Myocyte (in vitro differentiated cells): ENCODE measurements around the gene MAOB. TPM values are rescaled to one million over a fixed set of nuclear protein-coding genes. Genes with fewer than 3 reads are reported as not detected.
A peak's percentile ranks its signal among the peaks of the same experiment; 100 is the strongest.
"Not testable (repeated sequence)": the region's sequence is repeated elsewhere in the genome, so short reads cannot be mapped to it uniquely, and the experiment has no call there.

Experiments used
- DNase-seq: peaks from one replicate; pipeline ENCODE4 v3.0.0-alpha.2; 2012; ENCODE audit warnings: low read depth
- total RNA-seq: library from RNA; depleted of rRNA; stranded (reverse); fragments of >200 nt; gene quantifications from 2 replicates; pipeline ENCODE4 v1.2.3, GENCODE V29; 2014

The MAOB gene
- total RNA-seq, 1 donor from 2014 or later: not detected

GRCh38 chrX:43758044-43758443 is 124.2 kb downstream of the MAOB start:
- no peak for DNase-seq

GRCh38 chrX:43756076-43756475 is 126.2 kb downstream of the MAOB start:
- DNase-seq: no peak

GRCh38 chrX:43753637-43754036 is 128.6 kb downstream of the MAOB start:
- DNase-seq: peak; percentile 2

- peak; percentile 59 for DNase-seq
These were observed 132.0 kb downstream of the MAOB start for GRCh38 chrX:43750248-43750676.

GRCh38 chrX:43747476-43747875 is 134.8 kb downstream of the MAOB start:
- DNase-seq: no peak

- no peak for DNase-seq
These were observed 136.1 kb downstream of the MAOB start for GRCh38 chrX:43745938-43746721.

GRCh38 chrX:43744284-43744683 is 138.0 kb downstream of the MAOB start:
- no peak for DNase-seq

GRCh38 chrX:43743100-43743822 is 139.0 kb downstream of the MAOB start:
- DNase-seq: peak; percentile 3

GRCh38 chrX:43741843-43742573 is 140.2 kb downstream of the MAOB start:
- DNase-seq: peak; percentile 6

GRCh38 chrX:43735957-43736356 is 146.3 kb downstream of the MAOB start:
- DNase-seq: no peak

- DNase-seq: no peak
These were observed 146.7 kb downstream of the MAOB start for GRCh38 chrX:43735534-43735933.

GRCh38 chrX:43734444-43734843 is 147.8 kb downstream of the MAOB start:
- no peak for DNase-seq

GRCh38 chrX:43733699-43734098 is 148.6 kb downstream of the MAOB start:
- no peak for DNase-seq

GRCh38 chrX:43731086-43731485 is 151.2 kb downstream of the MAOB start:
- no peak for DNase-seq

GRCh38 chrX:43728966-43729365 is 153.3 kb downstream of the MAOB start:
- no peak for DNase-seq

GRCh38 chrX:43728002-43728401 is 154.2 kb downstream of the MAOB start:
- no peak for DNase-seq

GRCh38 chrX:43727254-43727653 is 155.0 kb downstream of the MAOB start:
- not testable (repeated sequence) for DNase-seq

GRCh38 chrX:43725227-43725626 is 157.0 kb downstream of the MAOB start:
- not testable (repeated sequence) for DNase-seq

- DNase-seq: no peak
These were observed 161.3 kb downstream of the MAOB start for GRCh38 chrX:43720961-43721360.

- DNase-seq: no peak
These were observed 162.2 kb downstream of the MAOB start for GRCh38 chrX:43720082-43720481.

- no peak for DNase-seq
These were observed 163.3 kb downstream of the MAOB start for GRCh38 chrX:43718956-43719355.

GRCh38 chrX:43718546-43718945 is 163.7 kb downstream of the MAOB start:
- DNase-seq: no peak
